Mesenteric fat pad (tissue), 1 donor: ENCODE results near the gene SEC22A. TPM values are rescaled to one million over a fixed set of nuclear protein-coding genes. Genes with fewer than 3 reads are reported as not detected.

Experiments
- DNase-seq: peaks from one replicate; pipeline ENCODE4 v3.0.0-alpha.2; 2020; ENCODE audit warnings: low spot score
- total RNA-seq: library from RNA; stranded (reverse); fragmentation: NEBNext Ultra II Directional; extraction: Animal tissue kit (Norgen Biotek cat#: 25700); gene quantifications from one replicate; pipeline ENCODE4 v1.2.1, GENCODE V29; 2021
- donor health status: DM: yes; HTN: yes; CAD: no.

The SEC22A gene
- total RNA-seq, 1 donor from 2014 or later = 11.4 TPM

- peak; percentile 64 for DNase-seq
Observed at GRCh38 chr3:123287051-123287961, 85.6 kb downstream of the SEC22A start.

GRCh38 chr3:123287962-123288302 lies 86.2 kb downstream of the SEC22A start:
- peak; percentile 68 for DNase-seq

GRCh38 chr3:123289391-123290106 lies 87.8 kb downstream of the SEC22A start:
- peak; percentile 85 for DNase-seq

GRCh38 chr3:123290107-123290930 lies 88.6 kb downstream of the SEC22A start:
- peak; percentile 65 for DNase-seq

GRCh38 chr3:123290962-123291361 lies 89.2 kb downstream of the SEC22A start:
- peak; percentile 77 for DNase-seq

- DNase-seq = peak; percentile 80
Observed at GRCh38 chr3:123291404-123291803, 89.7 kb downstream of the SEC22A start.

- peak; percentile 80 for DNase-seq
Observed at GRCh38 chr3:123292321-123293310, 90.9 kb downstream of the SEC22A start.

- DNase-seq = peak; percentile 60
Observed at GRCh38 chr3:123294296-123294938, 92.7 kb downstream of the SEC22A start.

GRCh38 chr3:123295171-123295900 lies 93.6 kb downstream of the SEC22A start:
- DNase-seq = peak; percentile 79

- DNase-seq = peak; percentile 57
Observed at GRCh38 chr3:123295901-123296250, 94.1 kb downstream of the SEC22A start.

GRCh38 chr3:123296261-123296660 lies 94.5 kb downstream of the SEC22A start:
- DNase-seq = peak; percentile 37

- DNase-seq = peak; percentile 79
Observed at GRCh38 chr3:123296836-123297626, 95.3 kb downstream of the SEC22A start.

GRCh38 chr3:123297627-123297899 lies 95.8 kb downstream of the SEC22A start:
- no peak for DNase-seq

GRCh38 chr3:123298903-123299302 lies 97.2 kb downstream of the SEC22A start:
- DNase-seq = no peak

- peak; percentile 73 for DNase-seq
Observed at GRCh38 chr3:123299581-123299980, 97.8 kb downstream of the SEC22A start.

- no peak for DNase-seq
Observed at GRCh38 chr3:123300056-123300455, 98.3 kb downstream of the SEC22A start.

GRCh38 chr3:123300583-123300982 lies 98.8 kb downstream of the SEC22A start:
- DNase-seq = no peak

- no peak for DNase-seq
Observed at GRCh38 chr3:123301331-123302184, 99.8 kb downstream of the SEC22A start.
